ENCODE data around the gene CHAD.

The CHAD gene

GRCh38 chr17:50472286-50472685, 3.6 kb upstream of the CHAD start:
- peak; percentile 49 for DNase-seq

DNA sequence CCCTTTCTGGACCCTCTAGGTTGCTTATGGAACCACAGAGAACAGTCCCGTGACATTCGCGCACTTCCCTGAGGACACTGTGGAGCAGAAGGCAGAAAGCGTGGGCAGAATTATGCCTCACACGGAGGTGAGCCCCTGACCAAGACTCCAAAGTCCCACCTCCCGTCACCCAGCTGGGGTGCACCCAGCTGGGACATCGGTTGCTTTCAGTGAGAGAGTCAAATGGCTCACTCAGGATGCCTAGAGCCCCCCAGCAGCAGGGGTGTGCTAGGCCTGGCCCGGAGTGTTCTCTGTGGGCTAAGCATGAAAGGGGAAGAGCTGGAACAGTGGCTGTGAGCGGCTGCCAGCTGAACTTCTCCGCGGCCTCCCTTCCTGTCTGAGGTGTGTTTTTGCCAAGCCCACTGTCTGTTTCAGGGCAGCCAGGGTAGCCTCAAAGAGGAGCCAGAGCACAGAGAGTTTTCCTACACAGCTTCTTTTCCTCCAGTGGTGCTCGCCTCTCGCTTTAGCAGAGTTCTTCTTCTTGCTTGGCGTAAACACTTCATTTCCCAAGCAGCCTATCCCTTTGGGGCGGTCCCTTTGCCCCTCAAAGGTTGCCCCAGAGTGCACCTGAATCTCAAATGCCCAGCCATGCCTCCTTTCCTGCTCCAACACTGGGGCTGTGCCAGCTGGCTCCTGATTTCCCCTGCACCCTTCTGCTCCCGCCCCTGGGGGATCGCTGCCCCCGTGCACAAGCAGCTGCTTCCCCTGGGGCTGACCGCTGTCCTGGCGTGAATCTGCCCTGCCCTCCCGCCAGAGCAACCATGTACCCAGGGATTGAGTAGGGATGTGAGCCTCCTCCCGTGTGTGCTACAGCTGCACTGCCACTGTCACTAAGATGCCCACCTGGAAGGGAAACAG, 2.6 kb upstream of the CHAD start:
- DNase-seq = peak; percentile 54

DNA sequence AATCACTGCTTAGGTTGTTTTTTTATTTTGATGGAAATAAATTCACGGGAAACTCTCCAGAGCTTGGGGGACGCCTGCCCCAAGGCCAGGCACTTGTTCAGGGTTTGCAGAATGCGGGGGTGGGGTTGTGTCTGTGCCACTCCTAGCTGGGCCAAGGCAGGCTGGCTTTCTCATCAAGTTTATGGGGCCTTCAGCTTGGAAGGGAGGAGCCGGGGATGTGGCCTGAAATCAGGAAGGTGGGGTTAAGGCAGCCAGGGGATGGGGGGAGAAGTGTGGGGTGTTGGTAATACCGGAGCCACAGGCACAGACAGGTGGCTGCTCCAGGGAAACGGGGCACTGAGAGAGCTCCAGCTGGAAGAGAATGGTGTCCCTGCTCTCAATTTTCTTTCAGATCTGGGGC, 1.7 kb upstream of the CHAD start:
- peak; percentile 50 for DNase-seq

GRCh38 chr17:50469671-50470305, 1.1 kb upstream of the CHAD start:
- peak; percentile 51 for DNase-seq

DNA sequence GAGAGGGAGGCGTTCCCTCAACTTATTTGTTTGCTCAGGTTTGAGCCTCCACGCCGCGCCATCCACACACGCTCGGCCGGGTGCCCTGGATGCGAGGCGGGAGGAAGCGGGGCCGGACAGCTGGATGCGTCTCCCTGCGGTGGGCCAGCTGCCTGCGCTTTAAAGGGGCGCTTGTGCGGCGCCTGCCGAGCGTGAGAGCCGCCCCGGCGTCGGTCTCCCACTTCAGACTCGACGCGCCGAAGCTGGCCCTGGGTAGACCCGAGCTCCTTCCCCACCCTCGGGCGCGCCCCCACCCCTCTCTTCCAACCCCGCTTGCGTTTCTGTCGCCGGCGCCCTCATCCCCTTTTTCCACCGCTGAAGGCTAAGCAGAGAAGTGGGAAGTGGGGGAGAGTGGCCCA, 527 bp upstream of the CHAD start:
- DNase-seq = no peak

GRCh38 chr17:50467855-50468303, 801 bp downstream of the CHAD start:
- DNase-seq = no peak

- no peak for DNase-seq
These were observed 1.4 kb downstream of the CHAD start for GRCh38 chr17:50467114-50467854.

DNA sequence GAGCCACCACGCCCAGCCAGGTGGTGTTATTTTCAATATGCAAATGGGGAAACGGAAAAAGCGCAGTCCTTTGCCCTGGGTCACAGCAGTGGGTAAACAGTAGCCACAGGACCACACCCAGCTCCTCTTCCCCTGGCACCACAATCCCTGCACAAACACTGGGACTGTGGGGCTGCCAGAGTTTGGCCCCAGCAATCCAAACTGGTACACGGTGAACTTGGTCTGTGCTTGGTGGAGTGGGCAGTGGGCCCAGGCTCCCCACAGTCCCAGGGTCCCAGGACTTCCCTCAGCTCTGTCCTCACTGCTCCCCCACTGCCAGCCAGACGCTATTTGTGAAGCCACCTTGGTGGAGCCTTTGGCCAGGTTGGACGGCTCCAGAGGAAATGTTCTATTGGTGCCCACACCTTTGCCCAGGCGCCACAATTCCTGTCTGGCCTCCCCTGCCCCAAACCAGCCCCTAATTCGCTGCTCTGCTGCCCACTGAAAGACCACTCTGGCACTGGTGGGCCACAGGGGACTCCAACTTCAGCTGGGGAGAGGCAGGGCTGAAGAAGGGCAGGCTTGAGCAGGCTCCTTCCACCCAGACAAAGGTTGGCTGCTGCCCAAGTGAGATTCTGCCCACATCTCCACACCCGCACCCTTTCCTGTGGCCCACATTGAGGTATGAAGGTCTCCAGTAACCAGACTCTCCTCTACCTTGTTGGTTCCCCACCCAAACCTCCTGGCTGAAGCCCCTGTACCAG, 2.1 kb downstream of the CHAD start:
- DNase-seq = no peak

- no peak for DNase-seq
These were observed 3.0 kb downstream of the CHAD start for GRCh38 chr17:50465635-50466034.

GRCh38 chr17:50465171-50465570, 3.5 kb downstream of the CHAD start:
- no peak for DNase-seq

GRCh38 chr17:50464736-50465135, 3.9 kb downstream of the CHAD start:
- no peak for DNase-seq

- no peak for DNase-seq
These were observed 4.6 kb downstream of the CHAD start for GRCh38 chr17:50464121-50464520.

- DNase-seq = no peak
These were observed 6.2 kb downstream of the CHAD start for GRCh38 chr17:50462446-50462845.

GRCh38 chr17:50461550-50462132, 7.0 kb downstream of the CHAD start:
- no peak for DNase-seq

DNA sequence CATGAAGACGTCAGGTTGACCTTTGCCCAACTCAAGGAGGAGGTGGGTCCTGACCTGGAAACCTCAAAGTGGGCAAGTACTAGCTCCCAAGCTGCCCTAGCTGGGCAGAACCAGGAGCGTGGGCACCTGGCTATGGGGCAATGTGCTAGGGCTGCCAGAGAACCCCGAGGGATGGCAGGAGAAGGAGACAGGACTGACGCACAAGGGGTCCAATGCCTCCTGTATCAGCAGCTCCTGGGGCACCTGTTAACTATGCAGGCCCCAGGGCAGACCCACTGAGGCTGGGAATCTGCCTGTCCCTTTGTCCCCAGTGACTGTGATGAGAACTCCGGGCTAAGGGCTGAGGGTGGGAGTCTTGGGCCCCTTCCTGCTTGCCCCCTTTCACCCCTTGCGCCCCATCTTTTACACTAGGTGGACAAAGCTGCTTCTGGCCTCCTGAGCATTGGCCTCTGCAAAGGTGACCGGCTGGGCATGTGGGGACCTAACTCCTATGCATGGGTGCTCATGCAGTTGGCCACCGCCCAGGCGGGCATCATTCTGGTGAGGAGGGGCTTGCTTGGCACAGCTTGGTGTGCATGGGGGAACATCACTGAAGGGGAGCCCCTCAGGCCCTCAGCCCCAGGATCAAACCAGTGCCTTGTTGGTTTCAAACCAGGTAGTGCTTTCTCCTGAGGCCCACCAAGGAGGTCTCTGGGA, 7.7 kb downstream of the CHAD start:
- no peak for DNase-seq

DNA sequence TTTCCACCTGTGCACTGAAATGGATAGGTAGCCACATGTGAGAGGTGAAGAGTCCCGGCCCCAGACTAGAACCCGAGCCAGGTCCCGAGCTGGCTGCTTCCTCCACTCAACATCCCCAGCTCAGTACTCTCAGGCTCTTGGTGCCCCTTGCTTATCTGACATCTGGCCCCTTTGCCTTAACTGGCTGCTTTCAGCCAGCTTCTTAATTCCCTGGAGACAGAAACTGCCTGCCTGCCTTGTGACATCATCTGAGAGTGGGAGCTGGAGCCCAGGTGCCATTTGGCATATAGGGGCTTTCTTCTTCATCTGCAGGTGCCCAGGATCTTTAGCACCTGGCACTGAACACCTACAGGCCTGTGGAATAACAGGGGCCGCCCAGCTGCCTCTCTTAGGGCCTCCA, 8.9 kb downstream of the CHAD start:
- DNase-seq = no peak

DNA sequence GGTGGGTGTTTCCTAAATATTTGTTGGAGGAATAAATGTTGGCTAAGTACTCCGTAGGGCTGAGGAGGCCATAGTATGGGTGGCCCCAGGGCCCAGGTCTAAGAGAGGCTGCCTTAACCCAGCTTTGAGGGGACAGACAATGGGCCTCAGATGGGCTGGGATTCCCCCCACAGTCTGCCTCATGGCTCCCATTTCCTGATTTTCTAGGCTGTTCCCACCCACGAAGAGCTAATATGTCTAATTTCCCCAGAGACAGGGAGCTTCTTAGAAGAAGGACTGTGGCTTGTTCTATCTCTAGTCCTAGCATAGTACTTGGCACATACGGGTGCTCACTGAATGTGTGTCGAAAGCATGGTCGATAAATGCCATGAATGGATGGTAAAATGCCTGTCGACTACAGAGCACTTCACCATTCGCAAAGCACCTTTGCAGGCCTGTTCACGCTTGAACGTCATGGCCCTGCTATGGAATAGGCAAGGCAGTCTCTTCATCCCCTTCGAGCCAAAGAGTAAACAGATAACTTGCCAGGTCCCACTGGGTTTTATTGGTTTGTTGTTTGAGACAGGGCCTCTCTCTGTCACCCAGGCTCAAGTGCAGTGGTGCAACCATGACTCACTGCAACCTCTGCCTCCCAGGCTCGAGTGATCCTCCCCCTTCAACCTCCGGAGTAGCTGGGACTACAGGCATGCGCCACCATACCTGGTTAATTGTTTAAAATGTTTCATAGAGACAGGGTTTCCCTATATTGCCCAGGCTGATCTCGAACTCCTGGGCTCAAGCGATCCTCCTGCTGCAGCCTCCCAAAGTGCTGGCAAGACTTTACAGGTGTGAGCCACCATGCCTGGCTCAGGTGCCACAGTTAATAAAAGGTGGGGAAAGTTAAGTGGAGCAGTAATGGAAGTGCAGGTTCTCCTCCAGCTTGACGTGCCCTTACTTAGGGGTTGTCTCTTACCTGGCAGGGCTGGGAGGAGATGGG, 9.7 kb downstream of the CHAD start:
- peak; percentile 90 for DNase-seq

DNA sequence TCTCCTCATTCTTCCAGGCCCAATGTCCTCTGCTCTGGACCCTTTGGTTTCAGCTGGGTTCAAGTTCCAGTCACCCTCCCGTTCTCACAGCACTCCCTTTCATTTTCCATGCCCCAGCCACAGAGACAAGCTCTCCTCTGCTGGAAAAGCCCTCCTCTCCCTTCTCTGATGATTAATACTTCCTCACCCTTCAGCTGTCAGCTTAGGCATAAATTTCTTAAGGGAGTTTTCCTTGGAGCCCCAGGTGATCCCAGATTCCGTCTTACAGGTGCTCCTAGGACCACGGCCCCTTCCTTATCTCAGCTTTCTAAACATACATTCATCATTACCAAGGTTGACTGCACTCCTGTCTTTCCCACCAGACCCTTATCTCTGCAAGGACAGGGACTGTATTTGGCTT, 10.4 kb downstream of the CHAD start:
- DNase-seq = no peak

- no peak for DNase-seq
These were observed 11.1 kb downstream of the CHAD start for GRCh38 chr17:50457621-50458020.

- no peak for DNase-seq
These were observed 14.8 kb downstream of the CHAD start for GRCh38 chr17:50453901-50454300.

All from islet precursor cell (in vitro differentiated cells).